Activated CD4-positive, alpha-beta T cell treated with anti-CD3 and anti-CD28 coated beads, Interleukin-2, amount 50 U/mL, for 1 hour (primary cell): ENCODE measurements around the gene EPHB6.

ENCODE experiments used
- DNase-seq: peaks from one replicate; pipeline ENCODE4 v3.0.0-alpha.2; 2020

The EPHB6 gene

DNA sequence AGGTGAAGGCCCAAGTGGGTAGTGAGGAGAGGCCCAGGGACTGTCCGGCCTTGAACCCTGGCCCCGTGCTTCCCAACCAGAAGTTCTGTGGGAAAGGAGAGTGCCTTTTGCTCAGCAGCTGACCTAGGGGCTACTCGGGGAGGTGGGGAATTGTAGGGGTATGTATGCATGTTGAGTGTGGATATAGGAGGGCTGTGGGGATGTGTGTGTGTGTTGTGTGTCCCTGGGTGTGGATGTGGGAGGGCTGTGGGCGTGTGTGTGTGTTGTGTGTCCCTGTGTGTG is 12.2 kb downstream of the EPHB6 start:
- DNase-seq = no peak

- DNase-seq = no peak
These were observed 12.7 kb downstream of the EPHB6 start for GRCh38 chr7:142867398-142868187.

GRCh38 chr7:142868188-142868985 is 13.5 kb downstream of the EPHB6 start:
- no peak for DNase-seq

DNA sequence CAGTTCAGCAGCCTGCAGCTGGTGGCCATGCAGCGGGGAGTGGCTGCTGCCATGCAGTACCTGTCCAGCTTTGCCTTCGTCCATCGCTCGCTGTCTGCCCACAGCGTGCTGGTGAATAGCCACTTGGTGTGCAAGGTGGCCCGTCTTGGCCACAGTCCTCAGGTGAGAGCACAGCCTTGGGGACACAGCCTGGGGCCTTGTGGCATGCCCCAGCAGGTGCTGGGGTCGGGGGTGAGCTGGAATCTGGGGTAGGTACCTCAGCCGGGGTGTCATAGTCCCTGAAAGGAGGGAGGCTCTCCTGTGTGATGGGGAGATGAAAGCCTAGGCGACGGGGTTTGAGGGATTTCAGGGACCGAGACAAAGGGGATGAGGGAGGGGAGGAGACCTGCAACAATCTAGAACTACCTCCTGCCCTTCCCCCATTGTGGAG is 14.1 kb downstream of the EPHB6 start:
- DNase-seq = no peak

DNA sequence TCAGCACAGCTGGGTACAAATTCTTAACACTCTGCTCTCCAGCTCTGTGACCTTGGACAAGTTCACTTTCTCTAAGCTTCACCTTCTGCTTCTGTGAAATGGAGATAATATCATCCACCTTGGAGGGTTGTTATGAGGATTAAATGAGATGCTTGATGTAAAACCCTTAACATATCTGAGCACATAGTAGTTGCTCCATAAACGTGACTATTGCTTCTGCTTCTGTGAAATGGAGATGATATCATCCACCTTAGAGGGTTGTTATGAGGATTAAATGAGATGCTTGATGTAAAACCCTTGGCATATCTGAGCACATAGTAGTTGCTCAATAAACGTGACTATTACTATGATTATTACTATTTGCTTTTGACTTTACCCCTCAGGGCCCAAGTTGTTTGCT is 14.6 kb downstream of the EPHB6 start:
- no peak for DNase-seq

DNA sequence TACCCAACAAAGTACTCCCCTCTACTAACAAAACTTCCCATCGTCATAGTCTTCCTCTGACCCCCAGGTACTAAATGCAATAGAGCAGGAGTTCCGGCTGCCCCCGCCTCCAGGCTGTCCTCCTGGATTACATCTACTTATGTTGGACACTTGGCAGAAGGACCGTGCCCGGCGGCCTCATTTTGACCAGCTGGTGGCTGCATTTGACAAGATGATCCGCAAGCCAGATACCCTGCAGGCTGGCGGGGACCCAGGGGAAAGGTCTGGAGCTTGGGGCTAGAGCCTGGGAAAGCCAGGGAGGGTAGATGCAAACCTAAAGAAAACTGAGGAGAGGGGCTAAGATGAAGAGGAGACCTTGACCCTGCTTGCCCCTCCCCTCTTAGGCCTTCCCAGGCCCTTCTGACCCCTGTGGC is 15.3 kb downstream of the EPHB6 start:
- DNase-seq = no peak

GRCh38 chr7:142870566-142871259 is 15.8 kb downstream of the EPHB6 start:
- DNase-seq = no peak

DNA sequence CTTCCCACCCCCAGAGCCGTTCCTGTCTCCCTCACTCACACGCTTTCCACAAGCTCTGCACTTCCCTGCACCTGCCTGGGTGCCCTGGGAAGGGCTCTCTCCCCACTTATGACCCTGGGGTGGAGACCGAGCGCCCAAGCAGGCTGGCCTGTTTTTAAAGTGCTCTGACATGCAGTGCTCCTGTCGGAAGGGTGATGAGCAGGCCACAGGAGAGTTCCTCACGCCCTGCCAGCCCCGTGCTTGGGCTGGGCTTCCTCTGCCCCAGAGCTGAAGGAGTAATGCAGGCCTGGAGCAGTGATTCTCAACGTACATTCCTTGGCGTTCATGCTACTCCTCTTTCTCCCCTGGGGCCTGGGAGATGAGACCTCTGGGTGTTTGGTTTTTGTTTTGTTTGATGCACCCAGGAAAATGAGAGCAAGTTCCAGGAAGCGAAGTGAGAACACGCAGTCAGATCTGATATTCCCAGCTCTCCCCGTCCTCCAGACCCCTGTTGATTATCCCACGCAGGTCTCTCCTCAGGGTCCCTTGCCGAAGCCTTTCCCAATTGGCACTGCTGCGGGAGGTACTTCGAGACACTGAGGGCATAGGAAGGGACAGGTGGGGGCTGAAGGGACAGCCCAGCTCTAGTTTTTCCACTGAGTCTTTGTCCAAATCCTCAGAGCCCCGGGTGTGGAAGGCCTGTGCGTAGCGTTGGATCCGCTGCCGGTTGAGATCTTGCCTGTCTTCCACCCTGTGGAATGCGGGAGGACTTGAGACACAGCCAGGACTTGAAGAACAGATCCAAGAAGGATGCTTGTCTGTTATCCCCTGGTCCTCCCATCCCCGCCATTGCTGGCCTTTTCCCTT is 16.6 kb downstream of the EPHB6 start:
- DNase-seq = no peak

DNA sequence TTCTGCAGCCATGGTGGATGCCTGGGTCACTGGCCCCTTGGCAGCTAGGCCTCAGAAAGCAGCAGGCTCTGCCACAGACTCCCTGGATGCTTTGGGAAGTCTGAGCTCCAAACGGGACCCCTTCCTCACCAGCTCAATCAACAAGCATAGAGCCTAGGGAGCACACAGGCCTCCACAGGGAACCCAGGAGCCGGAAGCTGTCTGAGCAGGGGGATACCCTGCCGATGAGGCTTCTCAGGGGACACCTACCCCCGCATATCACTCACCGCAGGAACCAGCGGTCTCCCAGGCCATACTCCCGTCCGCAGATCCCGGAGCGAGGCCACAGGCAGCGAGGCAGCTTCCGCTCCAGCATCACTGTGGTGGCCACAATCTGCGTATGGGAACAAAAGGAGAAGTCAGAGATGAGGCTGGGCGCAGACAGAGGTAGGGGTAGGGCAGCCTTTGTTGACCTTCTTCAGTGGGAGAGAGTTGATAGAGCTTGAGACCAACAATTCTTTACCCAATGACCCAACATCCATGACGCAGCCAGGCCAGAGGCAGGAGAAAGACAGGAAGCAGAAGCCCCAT is 17.3 kb downstream of the EPHB6 start:
- DNase-seq = no peak

GRCh38 chr7:142873281-142873784 is 18.5 kb downstream of the EPHB6 start:
- DNase-seq = peak; percentile 14

DNA sequence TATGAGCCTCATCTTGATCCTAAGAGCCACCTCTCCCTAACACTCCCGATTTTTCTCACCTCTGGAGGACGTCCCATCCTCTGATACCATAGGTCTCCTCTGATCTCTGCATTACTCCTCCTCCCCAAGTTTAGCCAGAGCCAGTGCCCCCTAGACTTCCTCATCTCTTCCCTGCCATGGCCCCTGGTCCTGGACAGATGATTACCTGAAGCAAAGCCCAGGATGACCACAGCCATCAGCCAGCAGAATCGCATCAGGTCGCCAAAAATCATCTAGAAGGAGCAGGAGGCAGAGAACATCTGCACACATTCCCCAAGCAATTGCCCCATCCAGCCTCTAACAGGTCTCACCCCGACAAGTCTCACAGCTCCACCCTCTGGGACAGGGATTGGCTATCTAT is 19.0 kb downstream of the EPHB6 start:
- no peak for DNase-seq

DNA sequence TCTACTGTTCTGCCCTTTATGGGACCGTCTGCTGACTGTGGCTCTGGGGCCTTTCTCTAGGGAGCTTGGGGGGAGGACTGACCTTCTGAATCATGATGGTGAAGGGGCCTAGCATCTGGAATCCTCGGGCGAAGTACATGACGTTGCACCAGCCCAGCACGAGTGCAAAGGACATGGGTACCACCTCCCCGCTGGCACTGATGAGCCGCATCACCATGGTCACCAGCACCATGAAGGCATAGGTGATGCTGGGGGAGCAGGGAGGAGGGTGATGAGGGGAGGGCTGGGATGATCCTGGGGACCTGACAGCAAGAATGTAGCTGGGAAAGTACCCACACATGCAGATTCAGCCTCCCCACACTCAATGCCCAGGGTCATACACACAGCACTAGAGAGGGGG is 19.5 kb downstream of the EPHB6 start:
- DNase-seq = no peak

DNA sequence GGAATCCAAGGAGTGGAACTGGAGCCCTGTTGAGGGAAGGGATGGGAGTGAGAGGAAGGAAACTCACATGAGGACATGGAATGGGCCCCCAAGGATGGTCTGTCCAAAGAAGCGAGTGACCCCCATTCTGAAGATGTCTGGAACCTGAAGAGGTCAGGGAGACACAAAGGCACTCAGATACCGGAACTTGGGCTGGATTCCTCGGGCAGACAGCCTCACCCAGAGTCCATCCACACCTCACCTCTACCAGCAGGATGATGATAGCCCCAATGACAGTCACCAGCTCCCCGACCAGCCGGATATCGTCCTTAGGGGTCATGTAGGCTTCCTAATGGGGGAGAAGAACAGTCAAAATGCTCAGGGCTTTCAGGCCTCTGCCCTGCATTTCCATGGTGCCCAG is 20.0 kb downstream of the EPHB6 start:
- DNase-seq = no peak

GRCh38 chr7:142875456-142875855 is 20.6 kb downstream of the EPHB6 start:
- DNase-seq = no peak

DNA sequence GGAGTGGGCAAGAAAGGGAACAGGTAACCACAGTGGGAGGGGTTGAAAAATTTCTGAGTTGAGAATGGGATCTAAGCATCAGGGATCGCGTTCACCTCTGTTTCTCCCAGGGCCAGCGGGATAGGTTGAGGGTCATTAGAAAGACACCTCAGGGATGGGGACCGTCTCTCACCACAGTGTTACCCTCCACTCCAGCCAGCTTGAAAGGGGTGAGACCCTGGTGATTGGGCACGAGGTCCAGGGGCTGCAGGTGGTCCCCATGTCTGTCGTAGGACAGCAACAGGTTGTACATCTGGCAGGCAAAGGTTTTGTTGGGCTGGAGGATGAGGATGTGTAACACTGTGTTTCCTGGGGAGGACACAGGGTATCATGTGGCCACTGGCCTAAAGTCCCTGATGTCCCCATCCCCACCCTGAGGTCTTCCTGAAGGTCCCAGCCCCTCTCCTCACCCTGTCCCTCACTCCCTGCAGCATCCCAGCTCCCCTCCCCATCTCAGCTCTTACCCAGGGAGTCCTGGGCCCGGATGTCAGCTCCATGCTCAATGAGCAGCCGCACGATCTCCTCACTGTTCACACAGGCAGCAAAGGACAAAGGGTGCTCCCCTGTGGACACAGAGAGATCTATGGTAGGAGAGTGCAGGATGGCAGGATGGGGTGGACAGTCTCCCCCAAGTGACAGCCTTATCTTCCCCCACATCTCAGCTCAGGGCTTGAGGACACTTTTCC is 21.5 kb downstream of the EPHB6 start:
- no peak for DNase-seq

- DNase-seq = no peak
These were observed 22.4 kb downstream of the EPHB6 start for GRCh38 chr7:142876991-142877910.

- DNase-seq = no peak
These were observed 23.4 kb downstream of the EPHB6 start for GRCh38 chr7:142878315-142878714.

- no peak for DNase-seq
These were observed 24.2 kb downstream of the EPHB6 start for GRCh38 chr7:142879060-142879459.

- DNase-seq = peak; percentile 48
These were observed 26.1 kb downstream of the EPHB6 start for GRCh38 chr7:142880876-142881505.
